ENCODE measurements around the gene SNAPC4.

GRCh38 chr9:136396219-136396515 is 3.8 kb downstream of the SNAPC4 start:
- TF ChIP-seq CTCF (IDR thresholded peaks at IDR 0.05) (no peak), POLR2A (IDR thresholded peaks at IDR 0.05) (no peak), POLR2AphosphoS5 (IDR thresholded peaks at IDR 0.05) (no peak)

All from transverse colon (tissue), 4 donors.